ENCODE results near the gene SYT14.

SYT14 gene

GRCh38 chr1:210214573-210215409 is 276.8 kb downstream of the SYT14 start:
- DNase-seq: no peak

- no peak for DNase-seq
Observed at GRCh38 chr1:210217482-210217881, 279.5 kb downstream of the SYT14 start.

GRCh38 chr1:210218047-210218446 is 280.0 kb downstream of the SYT14 start:
- DNase-seq: no peak
